Endothelial cell of hepatic sinusoid (primary cell): Measurements from ENCODE around the gene ANXA6.
"Not testable (repeated sequence)": the region's sequence is repeated elsewhere in the genome, so short reads cannot be mapped to it uniquely, and the experiment has no call there.

Source experiments
- in situ Hi-C: cut with HindIII; loops from 2 replicates; pipeline ENCODE4 v1.10.0; 2017; ENCODE audit warnings: low sequenced_read_pairs

ANXA6 gene

DNA sequence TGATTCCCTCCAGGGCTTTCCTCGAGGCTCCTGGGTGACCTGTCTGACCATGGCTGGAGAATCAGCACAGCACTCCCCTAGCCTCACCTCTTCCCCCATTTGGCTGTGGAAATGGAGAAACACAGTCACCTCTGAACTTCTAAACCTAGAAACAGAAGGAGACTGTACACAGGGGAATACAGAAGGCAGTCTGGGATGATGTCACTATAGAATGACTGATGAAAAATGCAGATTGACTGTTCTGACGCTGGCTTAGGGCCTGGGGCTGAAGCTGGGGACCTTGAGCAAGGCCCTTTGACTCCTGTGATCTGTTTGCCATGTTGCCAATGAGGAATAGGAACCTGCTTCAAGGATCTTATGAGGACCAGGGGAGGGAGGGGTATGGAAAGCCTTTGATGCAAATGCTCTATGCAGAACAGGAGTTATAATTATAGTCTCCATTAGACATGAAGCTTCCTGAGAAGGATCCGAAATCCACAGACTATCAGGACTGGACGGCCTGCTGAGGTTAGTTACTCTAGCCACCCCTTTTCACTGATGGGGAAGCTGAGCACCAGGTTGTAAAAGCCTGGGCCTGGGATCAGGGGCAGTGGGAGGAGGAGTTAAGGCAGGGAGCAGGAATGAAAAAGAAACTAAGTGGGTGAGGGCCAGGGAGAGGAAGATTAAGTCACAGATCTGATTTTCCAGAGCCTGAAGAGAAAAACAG lies 24.4 kb upstream of the ANXA6 start:
- in situ Hi-C loops, result no loop called here

DNA sequence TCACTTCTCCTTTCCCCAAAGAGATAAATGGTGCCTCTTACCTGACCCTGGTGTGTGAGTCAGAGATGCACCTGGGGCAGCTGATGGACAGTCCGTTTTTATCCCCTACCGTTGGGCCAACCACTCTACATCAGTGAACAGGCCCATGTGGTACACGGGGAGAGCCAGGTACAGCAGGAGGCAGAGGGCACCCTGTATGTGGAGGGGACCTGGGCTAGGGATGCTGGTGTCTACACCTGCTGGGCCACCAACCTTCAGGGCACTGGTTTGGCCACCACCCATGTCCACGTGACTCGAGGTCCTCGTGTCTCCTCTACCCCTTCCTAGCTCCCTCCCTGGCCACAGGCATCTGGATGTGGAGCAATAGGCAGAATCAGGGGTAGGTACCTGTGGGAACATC lies 22.7 kb upstream of the ANXA6 start:
- in situ Hi-C loops, result no loop called here

DNA sequence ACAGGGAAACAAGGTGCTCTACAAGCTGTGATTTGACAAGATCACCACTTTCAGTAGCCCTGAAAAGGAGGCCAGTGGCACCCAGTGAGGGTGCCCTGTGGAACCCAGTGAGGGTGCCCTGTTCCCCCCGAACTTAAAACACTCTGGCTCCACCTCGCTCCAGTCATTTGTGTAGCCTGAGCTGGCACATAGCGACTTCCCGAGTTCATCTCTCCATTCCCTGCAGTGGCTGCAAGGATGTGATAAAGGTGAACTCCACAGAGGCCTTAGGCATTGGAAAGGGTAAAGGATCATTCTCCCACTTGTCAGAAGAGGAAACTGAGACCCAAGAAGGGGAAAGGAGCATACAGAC lies 21.9 kb upstream of the ANXA6 start:
- in situ Hi-C loops, result no loop called here

DNA sequence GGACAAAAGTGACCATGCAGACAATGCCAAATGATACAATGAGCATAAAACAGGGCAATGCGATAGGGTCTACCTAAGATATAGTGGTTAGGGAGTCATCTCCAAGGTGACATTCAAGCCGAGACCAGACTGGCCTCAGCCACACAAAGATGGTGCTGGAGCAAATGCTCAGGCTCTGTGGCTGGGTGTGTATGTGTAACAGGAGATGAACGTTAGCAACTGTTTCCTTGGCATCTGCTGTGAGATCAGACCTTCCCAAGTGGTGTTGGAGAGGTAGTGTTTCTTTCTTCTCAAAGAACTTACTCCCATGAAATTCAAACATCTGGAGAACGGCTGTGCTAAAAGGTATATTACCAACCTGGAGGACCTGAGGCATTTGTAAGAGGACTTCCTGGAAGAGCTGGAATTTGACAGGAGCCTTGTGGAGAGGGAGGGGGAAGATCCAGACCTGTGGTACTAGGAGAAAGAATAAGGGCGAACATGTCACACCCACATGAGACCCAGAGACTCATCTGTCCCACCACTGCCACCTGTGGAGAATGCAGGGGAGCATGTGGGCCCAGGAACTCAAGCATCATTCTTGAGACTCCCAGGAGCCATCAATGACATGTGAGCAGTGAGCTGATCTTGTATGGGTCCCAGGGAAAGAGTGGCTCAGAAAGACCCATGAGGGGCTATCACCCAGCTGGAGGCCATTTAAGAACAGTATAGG lies 21.4 kb upstream of the ANXA6 start:
- in situ Hi-C loops, result no loop called here

DNA sequence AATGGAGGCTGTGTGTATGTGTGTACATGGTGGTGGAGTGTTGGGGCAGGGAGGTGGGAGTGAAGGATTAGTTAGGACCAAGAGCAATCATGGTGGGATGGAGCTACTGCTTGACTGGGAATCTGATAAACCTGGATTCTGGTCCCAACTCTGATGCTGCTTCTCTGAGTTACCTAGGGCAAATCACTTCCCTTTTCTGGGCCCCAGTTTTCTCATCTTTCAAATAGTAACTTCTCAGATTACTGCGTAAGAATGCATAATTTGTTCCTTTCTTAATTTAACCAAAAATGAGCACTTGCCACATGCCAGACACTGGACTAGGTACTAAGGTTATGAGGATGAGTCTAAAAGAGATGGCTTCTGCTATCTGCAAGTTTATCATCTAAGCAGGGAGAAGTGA lies 20.8 kb upstream of the ANXA6 start:
- in situ Hi-C loops, result no loop called here

DNA sequence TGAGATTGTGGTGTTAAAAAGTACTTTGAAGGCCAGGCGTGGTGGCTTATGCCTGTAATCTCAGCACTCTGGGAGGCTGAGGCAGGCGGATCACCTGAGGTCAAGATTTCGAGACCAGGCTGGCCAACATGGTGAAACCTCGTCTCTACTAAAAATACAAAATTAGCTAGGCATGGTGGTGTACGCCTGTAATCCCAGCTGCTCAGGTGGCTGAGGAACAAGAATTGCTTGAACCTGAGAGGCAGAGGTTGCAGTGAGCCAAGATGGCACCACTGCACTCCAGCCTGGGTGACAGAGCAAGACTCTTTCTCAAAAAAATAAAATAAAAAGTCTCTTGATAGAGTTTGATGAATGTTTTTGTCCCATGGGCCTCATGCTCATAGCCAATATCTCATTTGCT lies 18.7 kb upstream of the ANXA6 start:
- in situ Hi-C loops, result not testable (repeated sequence)

DNA sequence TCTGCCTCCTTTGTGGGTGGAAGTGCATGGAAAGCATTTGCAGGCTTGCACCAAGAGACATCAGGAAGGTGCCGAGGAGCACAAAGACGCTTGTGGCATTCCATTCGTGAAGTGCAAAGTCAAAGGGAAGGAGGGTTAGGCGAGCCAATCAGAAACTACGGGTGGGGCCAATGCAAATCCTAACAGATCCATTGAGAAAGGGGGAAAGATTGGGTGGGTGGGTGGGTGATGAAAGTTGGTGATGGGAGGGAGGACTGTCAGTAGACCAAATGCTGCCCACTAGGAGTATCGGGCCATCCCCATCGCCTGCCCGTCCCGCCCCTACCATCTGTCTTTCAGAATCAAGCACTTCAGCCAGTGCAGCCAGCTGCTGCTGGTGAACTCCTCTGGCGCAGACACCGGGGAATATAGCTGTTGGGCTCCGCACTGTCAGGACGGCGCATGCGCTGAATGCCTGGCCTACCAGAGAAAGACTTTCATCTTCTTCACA lies 17.1 kb upstream of the ANXA6 start:
- in situ Hi-C loops, result loop anchor here (5.0 kb wide), 1 partner anchor 47 kb away; no protein-coding TSS in a partner anchor

DNA sequence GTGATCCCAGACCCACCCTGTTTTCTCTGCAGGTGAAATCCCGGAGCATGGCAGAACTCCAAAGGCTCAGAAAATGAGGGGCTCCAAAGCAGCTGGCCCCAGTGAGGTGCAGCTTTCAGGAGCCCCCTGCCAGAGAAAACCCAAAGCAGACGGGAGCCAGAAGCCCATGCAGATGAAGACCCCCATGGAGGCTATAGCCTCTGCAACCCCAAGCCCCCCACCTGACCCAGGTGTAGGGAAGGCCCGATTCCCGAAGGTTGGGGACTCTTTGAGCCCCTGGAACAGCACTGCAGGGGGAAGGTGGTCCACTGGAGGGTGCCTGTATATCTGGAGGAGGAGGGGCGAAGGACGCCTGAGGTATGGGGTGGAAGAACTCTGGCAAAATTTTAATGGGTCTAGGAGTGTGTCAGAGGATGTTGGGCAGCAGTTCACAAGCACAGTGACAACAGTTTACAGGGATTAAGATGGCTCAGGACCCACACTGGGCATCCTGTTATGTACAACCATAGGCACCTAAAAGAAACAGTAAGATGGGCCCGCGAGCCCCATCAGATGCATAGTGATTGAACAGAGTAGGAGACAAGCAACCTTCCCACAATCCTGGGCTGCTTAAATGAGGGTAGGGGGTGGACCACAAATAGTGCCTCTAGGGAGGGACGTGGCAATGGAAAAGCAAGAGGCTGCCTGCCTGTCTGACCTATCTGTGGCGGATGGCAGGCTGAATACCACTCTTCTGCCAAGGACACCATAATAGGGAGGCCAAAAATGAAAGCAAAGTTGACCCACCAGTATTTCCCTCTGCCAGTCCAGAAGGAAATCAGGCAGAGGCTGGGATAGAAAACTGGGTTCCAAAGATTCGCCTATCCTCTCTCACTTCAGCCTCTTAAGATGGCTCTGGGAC lies 16.4 kb upstream of the ANXA6 start:
- in situ Hi-C loops, result loop anchor here (5.0 kb wide), 1 partner anchor 47 kb away; no protein-coding TSS in a partner anchor

DNA sequence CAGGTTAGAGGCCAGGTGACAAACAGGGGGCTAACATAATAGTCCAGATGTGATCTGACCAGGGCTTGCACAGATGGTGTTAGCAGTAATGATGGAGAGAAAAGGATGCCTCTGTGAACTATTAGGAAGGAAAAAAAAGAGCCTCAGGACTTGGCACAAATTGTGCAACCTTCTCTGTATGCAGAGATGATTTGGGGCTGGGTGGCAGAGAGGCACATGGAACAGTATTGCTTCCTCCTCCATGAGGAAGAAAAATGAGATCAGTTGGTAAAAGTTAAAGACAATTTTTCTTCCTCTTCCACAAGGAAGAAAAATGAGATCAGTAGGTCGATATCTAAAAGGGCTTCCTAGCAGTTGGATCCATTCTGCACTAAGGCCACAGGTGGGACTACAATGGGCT lies 13.9 kb upstream of the ANXA6 start:
- in situ Hi-C loops, result loop anchor here (5.0 kb wide), 1 partner anchor 44 kb away; no protein-coding TSS in a partner anchor

DNA sequence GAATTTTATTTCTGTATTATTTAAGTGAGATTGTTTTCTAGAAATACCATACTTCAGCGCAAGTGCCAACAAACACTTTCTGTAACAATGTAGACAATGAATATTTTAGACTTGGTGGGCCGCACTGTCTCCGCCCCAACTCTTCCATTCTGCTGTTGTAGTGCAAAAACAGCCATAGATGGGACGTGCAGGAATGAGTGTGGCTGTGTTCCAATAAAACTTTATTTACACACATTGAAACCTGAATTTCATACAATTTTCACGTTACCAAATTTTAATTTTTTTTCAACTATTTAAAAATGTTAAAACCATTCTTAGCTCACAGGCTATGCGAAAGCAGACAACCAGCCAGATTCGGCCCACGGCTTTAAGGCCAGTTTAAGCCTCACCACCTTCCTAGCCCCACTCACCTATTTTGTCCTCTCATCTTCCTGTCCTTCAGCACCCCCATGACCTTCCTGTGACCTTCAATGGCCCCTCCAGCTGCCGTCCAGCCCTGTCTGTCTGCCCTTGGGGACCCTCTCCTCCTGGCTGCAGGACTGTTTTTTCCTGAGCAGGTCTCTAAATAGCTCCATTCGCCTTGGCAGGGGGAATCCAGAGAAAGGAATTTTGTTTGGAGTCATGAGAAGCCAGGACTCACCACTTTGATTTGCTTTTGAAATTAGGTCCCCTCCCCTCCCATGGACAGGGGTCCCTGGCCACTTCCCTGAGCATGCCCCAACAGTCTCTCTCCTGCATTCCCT lies 11.2 kb upstream of the ANXA6 start:
- in situ Hi-C loops, result no loop called here

DNA sequence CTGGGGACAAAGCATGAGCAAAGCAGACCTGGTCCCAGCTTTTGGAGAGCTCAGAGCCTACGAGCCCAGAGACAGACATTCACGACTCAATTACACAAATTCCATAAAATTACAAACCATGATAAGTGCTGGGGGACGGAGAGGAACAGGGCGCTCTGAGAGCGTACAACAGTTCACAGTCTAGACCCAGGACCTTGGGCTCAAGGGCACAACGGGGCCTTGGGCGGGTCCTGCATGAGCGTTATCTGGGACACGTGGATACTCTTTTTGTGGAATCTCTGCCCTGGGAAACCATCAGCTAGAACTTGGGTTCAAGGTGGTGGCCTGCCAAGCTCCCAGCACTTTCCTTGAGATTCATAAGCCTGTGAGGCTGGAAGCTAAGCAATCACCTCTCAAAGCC lies 9.4 kb upstream of the ANXA6 start:
- in situ Hi-C loops, result no loop called here

DNA sequence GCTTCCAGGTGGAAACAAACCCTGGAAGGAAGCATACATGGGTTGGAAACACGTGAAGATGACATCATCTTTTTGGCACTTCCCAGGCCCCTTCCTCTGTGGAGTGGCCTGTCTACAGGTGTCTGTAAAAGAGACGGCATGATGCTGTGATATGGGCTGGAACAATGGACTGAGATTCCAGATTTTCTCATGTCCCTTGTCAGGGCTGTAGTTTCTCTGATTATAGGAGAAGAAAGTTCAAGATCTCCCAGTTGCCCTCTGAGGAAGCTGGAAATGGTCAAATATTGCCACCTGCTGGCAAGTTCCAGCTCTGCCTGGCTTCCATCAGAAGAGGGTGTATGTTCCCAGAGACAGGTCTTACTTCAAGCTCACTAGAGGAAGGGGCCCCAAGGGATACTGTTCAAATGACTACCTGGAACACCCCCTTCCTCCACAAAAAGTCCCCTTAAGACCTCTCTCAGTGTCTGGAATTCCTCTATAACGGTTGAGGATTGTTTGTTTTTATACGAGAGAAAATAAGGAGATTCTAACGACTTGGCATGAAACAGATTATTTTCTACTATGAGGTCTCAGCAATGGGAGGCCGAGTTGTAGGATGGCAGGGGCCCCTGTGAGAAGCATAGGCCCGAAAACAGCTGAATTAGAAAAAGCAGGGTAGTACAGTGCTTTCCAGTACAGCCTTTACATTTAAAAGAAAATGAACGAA lies 7.3 kb upstream of the ANXA6 start:
- in situ Hi-C loops, result no loop called here

DNA sequence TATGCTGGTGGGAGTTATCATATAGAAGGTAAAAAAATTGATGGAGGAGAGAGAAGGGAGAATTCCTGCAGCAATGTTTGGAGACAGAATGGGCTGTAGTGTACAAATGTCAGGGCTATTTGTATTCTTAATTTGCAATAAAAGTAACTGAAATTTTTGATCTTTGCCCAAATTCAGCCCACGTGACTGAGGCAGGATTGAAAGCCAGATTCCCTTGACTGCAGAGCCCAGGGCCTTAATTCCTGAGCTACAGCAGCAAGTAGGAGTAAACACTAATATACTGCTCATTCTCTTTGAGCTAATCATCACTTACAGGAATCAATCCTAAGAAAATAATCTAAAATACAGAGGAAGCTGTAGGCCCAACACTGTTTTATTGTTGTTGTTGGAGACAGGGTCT lies 5.2 kb upstream of the ANXA6 start:
- in situ Hi-C loops, result no loop called here

DNA sequence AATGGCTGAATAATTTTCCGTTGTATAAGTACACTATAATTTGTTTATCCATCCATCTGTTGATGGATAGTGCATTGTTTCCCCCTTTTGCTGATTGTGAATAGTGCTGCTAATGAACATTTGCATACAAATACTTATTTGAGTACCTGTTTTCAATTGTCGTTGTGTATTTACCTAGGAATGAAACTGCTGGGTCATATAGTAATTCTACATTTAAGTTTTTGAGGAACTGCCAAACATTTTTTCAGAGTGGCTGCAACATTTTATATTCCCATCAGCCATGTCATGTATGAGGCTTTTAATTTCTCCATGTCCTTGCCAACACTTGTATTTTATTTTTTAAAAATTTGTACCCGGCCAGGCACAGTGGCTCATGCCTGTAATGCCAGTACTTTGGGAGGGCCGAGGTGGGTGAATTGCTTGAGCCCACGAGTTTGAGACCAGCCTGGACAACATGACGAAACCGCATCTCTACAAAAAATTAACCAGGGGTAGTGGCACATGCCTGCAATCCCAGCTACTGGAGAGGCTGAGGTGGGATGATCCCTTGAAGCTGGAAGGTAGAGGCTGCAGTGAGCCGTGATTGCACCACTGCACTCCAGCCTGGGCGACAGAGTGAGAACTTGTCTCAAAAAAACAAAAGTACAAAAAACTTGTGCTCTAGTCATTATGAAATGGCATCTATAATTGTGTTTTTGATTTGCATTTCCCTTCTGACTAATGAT lies 2.2 kb upstream of the ANXA6 start:
- in situ Hi-C loops, result no loop called here

DNA sequence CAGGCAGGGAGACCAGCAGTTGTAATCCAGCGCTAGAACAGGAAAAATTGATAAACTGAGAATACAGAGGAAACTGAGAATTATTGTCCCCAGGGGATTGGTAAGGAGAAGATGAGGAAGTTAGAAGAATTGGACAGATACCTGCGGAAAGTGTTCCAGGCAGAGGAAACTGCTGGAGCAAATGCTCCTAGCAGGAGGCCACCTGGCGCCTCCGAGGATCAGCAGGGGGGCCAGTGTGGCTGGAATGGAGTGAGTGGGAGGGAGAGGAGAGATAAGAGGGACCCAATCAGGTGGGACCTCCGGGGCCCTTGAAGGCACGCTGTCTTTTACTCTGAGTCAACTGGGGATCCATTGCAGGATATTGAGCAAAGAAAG lies 695 bp upstream of the ANXA6 start:
- in situ Hi-C loops, result no loop called here

DNA sequence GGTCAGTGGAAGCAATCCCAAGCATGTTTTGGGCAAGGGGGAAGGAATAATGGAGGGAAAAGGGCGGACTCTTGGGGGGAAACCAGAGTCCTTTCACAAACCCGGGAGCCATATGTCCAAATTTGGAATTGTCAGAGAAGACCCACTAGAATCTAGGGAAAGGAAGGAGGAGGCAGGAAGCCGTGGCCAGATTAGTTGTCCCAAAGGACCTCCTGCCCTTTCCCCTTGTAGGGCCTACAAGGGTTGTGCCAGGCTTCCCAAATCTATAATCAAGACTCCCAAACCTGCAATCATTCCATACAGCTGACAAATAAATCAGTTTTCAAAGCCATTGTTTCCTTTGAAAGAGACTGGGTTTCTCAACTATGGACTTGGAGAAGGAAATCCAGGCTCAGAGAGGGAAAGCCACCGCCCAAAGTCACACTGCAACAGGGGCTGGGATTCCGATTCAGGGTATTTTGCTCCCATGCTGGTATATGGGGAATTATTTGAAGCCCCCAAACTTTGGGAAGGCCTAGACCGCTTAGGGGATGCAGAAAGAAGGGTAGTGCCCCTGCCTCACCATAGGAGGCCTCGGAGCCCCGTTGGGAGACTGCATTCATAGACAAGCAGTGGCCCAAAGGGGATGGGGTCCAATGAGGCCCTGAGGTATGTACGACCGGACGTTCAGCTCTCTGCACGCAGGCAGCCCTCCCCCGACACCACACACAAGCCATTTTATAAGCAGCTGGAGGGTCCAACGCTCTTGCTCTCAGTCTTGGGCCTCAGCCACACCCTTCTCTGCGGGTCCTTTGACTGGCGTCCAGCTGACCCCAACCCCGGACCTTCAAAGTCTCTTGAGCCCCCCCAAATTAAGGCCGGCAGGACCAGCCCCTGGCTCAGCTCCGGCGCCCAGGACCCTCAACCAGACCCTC lies 815 bp downstream of the ANXA6 start:
- in situ Hi-C loops, result no loop called here

DNA sequence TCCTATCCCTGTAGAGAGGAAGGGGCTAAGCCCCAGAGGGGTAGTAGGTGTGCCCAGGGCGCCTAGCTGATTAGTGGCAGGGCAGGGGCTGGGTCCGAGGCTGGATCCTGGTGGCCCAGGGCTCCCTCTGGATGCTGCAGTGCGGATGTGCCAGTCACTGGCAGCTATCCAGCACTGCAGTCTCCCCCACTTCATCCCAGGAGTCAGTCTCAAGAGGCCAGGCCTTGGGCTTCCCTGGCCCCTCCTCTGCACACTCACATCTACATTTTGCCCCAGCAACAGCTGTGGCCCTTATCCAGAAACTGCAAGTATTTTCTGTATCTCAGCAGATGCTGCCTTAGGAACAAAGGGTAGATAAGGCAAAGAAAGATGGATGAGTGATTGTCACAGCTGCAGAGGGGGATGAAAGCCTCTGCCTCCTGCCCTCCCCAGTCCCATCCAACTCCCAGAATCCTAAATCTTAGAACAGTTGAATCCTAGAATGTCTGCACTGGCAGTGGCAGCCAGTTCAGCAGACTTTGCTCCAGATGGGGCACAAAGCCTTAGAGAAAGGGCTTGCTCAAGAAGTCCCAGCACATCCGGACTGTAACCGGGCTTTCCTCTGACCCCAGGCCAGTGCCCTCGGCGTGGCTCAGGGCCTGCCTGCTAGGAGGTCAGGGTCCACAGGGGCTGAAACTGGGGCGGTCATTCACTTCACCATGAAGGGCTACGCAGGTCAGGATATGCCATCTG lies 1.6 kb downstream of the ANXA6 start:
- in situ Hi-C loops, result no loop called here
